Endothelial cell of umbilical vein (primary cell): Measurements from ENCODE around the gene TBC1D5. TPM values are rescaled to one million over a fixed set of nuclear protein-coding genes. Genes with fewer than 3 reads are reported as not detected.

Experiments
- BruUV-seq: library from RNA; stranded (reverse); fragments of 400-500 nt; replicated peaks from 2 replicates; lab custom pipeline; 2021; lab: Mats Ljungman, UMichigan
- CTCF ChIA-PET: fragments of 300-600, 350-600 bp; sonication (Branson Sonifier 250); formaldehyde crosslinking; loops from one replicate; lab custom pipeline; 2021; ENCODE audit warnings: antibody characterized with exemption, inconsistent platforms; lab: Charles Lee
- POLR2A ChIA-PET: fragments of 300-600, 350-600 bp; sonication (Branson Sonifier 250); formaldehyde crosslinking; loops from one replicate; lab custom pipeline; 2021; ENCODE audit warnings: antibody characterized with exemption, inconsistent platforms; lab: Charles Lee
- DNase-seq: peaks from one replicate; pipeline ENCODE4 v3.0.0-alpha.2; 2011; ENCODE audit warnings: low read depth, low spot score
- FAIRE-seq: peaks from 2 replicates; lab custom pipeline; 2011; peaks lifted over from hg19 to GRCh38; lab: Jason Lieb, UNC
- H2AFZ ChIP-seq: 2 replicates; pipeline ENCODE4 v1.6.0; 2012; ENCODE audit warnings: low read depth, low read length, control low read depth, inconsistent platforms
- H3K27ac ChIP-seq: 2 replicates; pipeline ENCODE4 v1.5.1; 2011; ENCODE audit warnings: low read depth, mild to moderate bottlenecking, control low read depth, low read length, moderate library complexity; ENCODE audit not compliant: insufficient read depth
- H3K27me3 ChIP-seq, 2 experiments: 2 replicates each; pipeline versions ENCODE4 v1.6.0 to v1.6.1; 2011; ENCODE audit warnings: low read length in 2 of 2, mixed read lengths in 1 of 2; ENCODE audit not compliant: control insufficient read depth in 2 of 2, insufficient read depth in 2 of 2
- H3K36me3 ChIP-seq, 2 experiments: 2 replicates in 1 of 2; 3 replicates in 1 of 2; pipeline ENCODE4 v1.5.1; 2011; ENCODE audit warnings: low read length in 2 of 2, mild to moderate bottlenecking in 1 of 2, moderate library complexity in 1 of 2; ENCODE audit not compliant: control insufficient read depth in 2 of 2, insufficient read depth in 2 of 2; ENCODE audit errors: extremely low read depth in 1 of 2
- H3K4me1 ChIP-seq: 3 replicates; pipeline ENCODE4 v1.5.1; 2011; ENCODE audit warnings: mild to moderate bottlenecking, low read length; ENCODE audit not compliant: control insufficient read depth, insufficient read depth; ENCODE audit errors: extremely low read depth
- H3K4me2 ChIP-seq: 2 replicates; pipeline ENCODE4 v1.6.1; 2011; ENCODE audit warnings: low read length, control low read depth, mixed read lengths; ENCODE audit not compliant: insufficient read depth
- H3K4me3 ChIP-seq, 3 experiments: fragments of 200-600 bp in 1 of 3; sonication (generic), shearing (Covaris generic) in 1 of 3; replicated peaks in 1 of 3; 2 replicates each; pipeline ENCODE4 v1.5.1; 2011 to 2016; ENCODE audit warnings: control low read depth in 3 of 3, low read length in 3 of 3, mild to moderate bottlenecking in 2 of 3, inconsistent platforms in 1 of 3, low read depth in 1 of 3, moderate library complexity in 1 of 3; ENCODE audit not compliant: insufficient read depth in 1 of 3
- H3K79me2 ChIP-seq: 2 replicates; pipeline ENCODE4 v1.6.0; 2012; ENCODE audit warnings: low read length, inconsistent platforms; ENCODE audit not compliant: control insufficient read depth, insufficient read depth
- H3K9ac ChIP-seq: replicated peaks from 2 replicates; pipeline ENCODE3; 2011; ENCODE audit warnings: low read length, control low read depth; ENCODE audit not compliant: insufficient read depth; ENCODE audit errors: extremely low read depth
- H3K9me1 ChIP-seq: replicated peaks from 3 replicates; pipeline ENCODE4 v1.6.0; 2011; ENCODE audit warnings: mild to moderate bottlenecking, low read length; ENCODE audit not compliant: control insufficient read depth, insufficient read depth; ENCODE audit errors: extremely low read depth
- H3K9me3 ChIP-seq: replicated peaks from 2 replicates; pipeline ENCODE4 v1.5.1; 2012; ENCODE audit warnings: low read length, inconsistent platforms; ENCODE audit not compliant: control insufficient read depth, insufficient read depth
- H4K20me1 ChIP-seq: replicated peaks from 2 replicates; pipeline ENCODE3; 2011; ENCODE audit warnings: mild to moderate bottlenecking, low read length; ENCODE audit not compliant: control insufficient read depth, insufficient read depth; ENCODE audit errors: extremely low read depth
- CTCF ChIP-seq, 2 donors: IDR thresholded peaks; 1 replicate in 1 of 2; 2 replicates in 1 of 2; pipeline ENCODE4 v1.5.1; 2011; ENCODE audit warnings: low read length in 2 of 2, mild to moderate bottlenecking in 2 of 2, moderate library complexity in 2 of 2, control low read depth in 1 of 2, inconsistent platforms in 1 of 2, low read depth in 1 of 2; ENCODE audit not compliant: insufficient read depth in 1 of 2; ENCODE audit errors: extremely low read depth in 1 of 2
- EZH2 ChIP-seq: IDR thresholded peaks from 2 replicates; pipeline ENCODE4 v1.6.1; 2012; ENCODE audit warnings: borderline replicate concordance, low read depth, mild to moderate bottlenecking, moderate library complexity, low read length, inconsistent platforms; ENCODE audit not compliant: severe bottlenecking
- FOS ChIP-seq: IDR thresholded peaks from 2 replicates; pipeline ENCODE4 v1.6.1; 2011; ENCODE audit warnings: mild to moderate bottlenecking, low read length, moderate library complexity, borderline replicate concordance; ENCODE audit not compliant: insufficient read depth
- GATA2 ChIP-seq: IDR thresholded peaks from 2 replicates; pipeline ENCODE4 v1.7.0; 2011; ENCODE audit warnings: low read depth, mild to moderate bottlenecking, moderate library complexity, mixed read lengths, low read length; ENCODE audit not compliant: insufficient read length, insufficient read depth
- JUN ChIP-seq: IDR thresholded peaks from 2 replicates; pipeline ENCODE4 v1.6.1; 2011; ENCODE audit warnings: borderline replicate concordance, low read depth; ENCODE audit not compliant: insufficient read length, insufficient read depth
- MAX ChIP-seq: IDR thresholded peaks from 2 replicates; pipeline ENCODE4 v1.6.1; 2011; ENCODE audit not compliant: insufficient read depth, insufficient read length
- MYC ChIP-seq: IDR thresholded peaks from one replicate; pipeline ENCODE4 v1.6.1; 2011; ENCODE audit warnings: mild to moderate bottlenecking, low read depth, low read length
- POLR2A ChIP-seq: IDR thresholded peaks from 2 replicates; pipeline ENCODE4 v1.6.1; 2012; ENCODE audit warnings: low read depth, mild to moderate bottlenecking, control low read depth, low read length
- POLR2AphosphoS5 ChIP-seq: IDR thresholded peaks from 2 replicates; pipeline ENCODE4 v1.6.1; 2012; ENCODE audit warnings: low read depth, mild to moderate bottlenecking, control low read depth, low read length, moderate library complexity; ENCODE audit not compliant: insufficient read depth
- dilution Hi-C: fragments of 300-500 bp; cut with MboI; formaldehyde crosslinking; loops from one replicate; pipeline ENCODE4 v1.15.0; 2019; ENCODE audit warnings: low sequenced_read_pairs; ENCODE audit not compliant: extremely low pct_ligation_motif_present
- intact Hi-C: fragments of 100-400 bp; cut with micrococcal nuclease; formaldehyde crosslinking; loops from one replicate; pipeline ENCODE4 v1.10.0; 2022
- polyA plus RNA-seq, 4 experiments: library from polyadenylated mRNA; depleted of rRNA in 3 of 4; stranded (reverse) in 3 of 4; unstranded in 1 of 4; fragments of >200 nt; gene quantifications; 2 replicates each; pipeline versions ENCODE4 v1.2.1 to v1.2.3, GENCODE V29; 2011 to 2012; ENCODE audit warnings: missing spikeins in 1 of 4
- total RNA-seq: library from RNA; stranded (reverse); gene quantifications from 2 replicates; pipeline ENCODE4 v1.2.3, GENCODE V29; 2021

The TBC1D5 gene
- total and polyA plus RNA-seq, 2 donors (not counting 3 experiments of a cell fraction or from before 2014, with no cell fraction given): 17.5 to 44.7 TPM

GRCh38 chr3:17120115-17120514 is 622.3 kb downstream of the TBC1D5 start:
- BruUV-seq: no TSS peak
- dilution Hi-C loops: no loop called here
- no peak for TF ChIP-seq CTCF (IDR thresholded peaks at IDR 0.05; ENCODE audit: extremely low read depth in 1 of 2, insufficient read depth in 1 of 2, low read depth in 1 of 2, low read length in 2 of 2)
- TF ChIP-seq GATA2: no peak
- no peak for TF ChIP-seq POLR2AphosphoS5
- TF ChIP-seq POLR2A: no peak
- no peak for TF ChIP-seq FOS
- no peak for TF ChIP-seq MAX
- no peak for TF ChIP-seq EZH2
- TF ChIP-seq MYC: no peak
- TF ChIP-seq JUN: no peak
- no peak overlapping the region for H3K4me3 ChIP-seq
- H3K27ac ChIP-seq: no peak overlapping the region
- ChIA-PET CTCF (no interaction called here), POLR2A (no interaction called here)
- H4K20me1 ChIP-seq: no peaks in the 10 kb centered on the region
- no peaks in the 10 kb centered on the region for H3K9me1 ChIP-seq
- H3K79me2 ChIP-seq: no peaks in the 10 kb centered on the region
- H3K4me1 ChIP-seq: no peaks in the 10 kb centered on the region
- intact Hi-C loops: no loop called here
- H3K27me3 ChIP-seq: no peaks in the 10 kb centered on the region
- no peak overlapping the region for H3K9ac ChIP-seq
- no peak for DNase-seq
- no peak overlapping the region for H2AFZ ChIP-seq
- FAIRE-seq: no peak
- no peaks in the 10 kb centered on the region for H3K9me3 ChIP-seq
- no peaks in the 10 kb centered on the region for H3K36me3 ChIP-seq
- no peak overlapping the region for H3K4me2 ChIP-seq
